ENCODE data around the gene PITPNC1. TPM values are rescaled to one million over a fixed set of nuclear protein-coding genes. Genes with fewer than 3 reads are reported as not detected.

PITPNC1 gene
- total and polyA plus RNA-seq, 2 donors (not counting 1 experiment from before 2014, with no cell fraction given) = 5.8 to 7.1 TPM

GRCh38 chr17:67570797-67571196, 193.7 kb downstream of the PITPNC1 start:
- Histone ChIP-seq H4K20me1 (ENCODE audit: control insufficient read depth, extremely low read depth, insufficient read depth, low read length) (no peaks in the 10 kb centered on the region), H3K79me2 (ENCODE audit: control insufficient read depth, insufficient read depth, low read length) (no peaks in the 10 kb centered on the region), H3K9ac (ENCODE audit: insufficient read depth, low read length) (no peak overlapping the region)

GRCh38 chr17:67571478-67571877, 194.4 kb downstream of the PITPNC1 start:
- H3K4me1 ChIP-seq (ENCODE audit: control insufficient read depth, extremely low read depth, insufficient read depth, low read length) = no peaks in the 10 kb centered on the region
- no peaks in the 10 kb centered on the region for H3K79me2 ChIP-seq (ENCODE audit: control insufficient read depth, insufficient read depth, low read length)
- no peak overlapping the region for H2AFZ ChIP-seq (ENCODE audit: low read length)
- H3K9ac ChIP-seq (ENCODE audit: insufficient read depth, low read length) = no peak overlapping the region
- H3K27me3 ChIP-seq (ENCODE audit: control insufficient read depth, insufficient read depth, low read length) = no peaks in the 10 kb centered on the region
- H3K27ac ChIP-seq (ENCODE audit: insufficient read depth, low read length) = no peak overlapping the region
- H3K4me2 ChIP-seq (ENCODE audit: extremely low read depth, insufficient read depth, low read length) = no peak overlapping the region
- no peaks in the 10 kb centered on the region for H4K20me1 ChIP-seq (ENCODE audit: control insufficient read depth, extremely low read depth, insufficient read depth, low read length)
- H3K4me3 ChIP-seq (replicated peaks in 1 of 4; ENCODE audit: control extremely low read depth in 1 of 4, insufficient read depth in 1 of 4, low read depth in 3 of 4, low read length in 4 of 4) = no peak overlapping the region
- no peak for DNase-seq (ENCODE audit: low read depth in 2 of 2)
- TF ChIP-seq CTCF (conservative IDR thresholded peaks at IDR 0.05 in 1 of 2, IDR thresholded peaks at IDR 0.05 in 1 of 2; ENCODE audit: low read depth in 1 of 2, low read length in 2 of 2) (no peak), EZH2 (IDR thresholded peaks at IDR 0.05; ENCODE audit: low read length, missing control alignments) (no peak)
- no peaks in the 10 kb centered on the region for H3K9me3 ChIP-seq (ENCODE audit: control insufficient read depth, insufficient read depth, low read depth, low read length)
- no peaks in the 10 kb centered on the region for H3K36me3 ChIP-seq (ENCODE audit: control insufficient read depth, insufficient read depth, low read length)

More at GRCh38 chr17:67570797-67571196, 193.7 kb downstream of the PITPNC1 start:
- Histone ChIP-seq H3K4me1 (ENCODE audit: control insufficient read depth, extremely low read depth, insufficient read depth, low read length) (no peaks in the 10 kb centered on the region), H3K4me2 (ENCODE audit: extremely low read depth, insufficient read depth, low read length) (no peak overlapping the region), H3K4me3 (replicated peaks in 1 of 4; ENCODE audit: control extremely low read depth in 1 of 4, insufficient read depth in 1 of 4, low read depth in 3 of 4, low read length in 4 of 4) (no peak overlapping the region), H3K27ac (ENCODE audit: insufficient read depth, low read length) (no peak overlapping the region), H3K36me3 (ENCODE audit: control insufficient read depth, insufficient read depth, low read length) (no peaks in the 10 kb centered on the region), H2AFZ (ENCODE audit: low read length) (no peak overlapping the region), H3K9me3 (ENCODE audit: control insufficient read depth, insufficient read depth, low read depth, low read length) (no peaks in the 10 kb centered on the region), H3K27me3 (ENCODE audit: control insufficient read depth, insufficient read depth, low read length) (no peaks in the 10 kb centered on the region)
- no peak for DNase-seq (ENCODE audit: low read depth in 2 of 2)
- TF ChIP-seq EZH2 (IDR thresholded peaks at IDR 0.05; ENCODE audit: low read length, missing control alignments) = no peak
- no peak for TF ChIP-seq CTCF (conservative IDR thresholded peaks at IDR 0.05 in 1 of 2, IDR thresholded peaks at IDR 0.05 in 1 of 2; ENCODE audit: low read depth in 1 of 2, low read length in 2 of 2)

DNA sequence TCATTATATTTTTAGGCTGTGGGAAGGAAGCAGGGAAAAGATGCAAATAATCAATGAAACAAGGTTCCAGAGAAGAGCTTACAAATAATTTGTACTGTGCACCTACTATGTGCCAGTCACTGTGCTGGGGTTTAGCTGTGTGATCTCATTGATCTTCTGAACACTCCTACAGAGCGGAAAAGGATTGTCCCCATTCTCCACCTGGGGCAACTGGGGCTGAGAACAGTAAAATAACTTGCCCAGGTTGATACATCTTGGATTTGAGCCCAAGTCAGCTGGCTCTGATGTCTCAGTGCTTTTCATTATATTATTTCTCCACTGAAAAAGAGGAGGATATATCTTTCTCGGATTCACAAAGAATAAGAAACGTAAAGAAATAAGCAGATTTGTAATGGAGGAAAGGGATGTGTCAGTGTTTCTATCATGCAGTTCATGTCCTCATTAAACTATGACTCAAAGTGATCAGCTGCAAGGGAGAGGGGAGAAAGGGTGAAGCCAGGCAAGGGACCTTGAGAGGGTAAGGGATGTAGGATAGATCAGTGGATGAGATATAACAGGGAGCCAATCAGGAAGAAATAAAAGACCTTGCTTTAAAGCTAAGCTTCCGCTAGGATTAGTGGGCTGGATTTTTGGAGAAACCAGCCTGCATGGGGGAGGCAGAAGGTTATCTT, 197.0 kb downstream of the PITPNC1 start:
- TF ChIP-seq CTCF (conservative IDR thresholded peaks at IDR 0.05 in 1 of 2, IDR thresholded peaks at IDR 0.05 in 1 of 2; ENCODE audit: low read depth in 1 of 2, low read length in 2 of 2) (no peak), EZH2 (IDR thresholded peaks at IDR 0.05; ENCODE audit: low read length, missing control alignments) (no peak)
- H3K9me3 ChIP-seq (ENCODE audit: control insufficient read depth, insufficient read depth, low read depth, low read length) = no peaks in the 10 kb centered on the region
- H3K27ac ChIP-seq (ENCODE audit: insufficient read depth, low read length) = no peak overlapping the region
- H3K27me3 ChIP-seq (ENCODE audit: control insufficient read depth, insufficient read depth, low read length) = no peaks in the 10 kb centered on the region
- H3K79me2 ChIP-seq (ENCODE audit: control insufficient read depth, insufficient read depth, low read length) = no peaks in the 10 kb centered on the region
- DNase-seq (ENCODE audit: low read depth in 2 of 2) = no peak
- H3K4me3 ChIP-seq (replicated peaks in 1 of 4; ENCODE audit: control extremely low read depth in 1 of 4, insufficient read depth in 1 of 4, low read depth in 3 of 4, low read length in 4 of 4) = no peak overlapping the region
- H4K20me1 ChIP-seq (ENCODE audit: control insufficient read depth, extremely low read depth, insufficient read depth, low read length) = no peaks in the 10 kb centered on the region
- H3K36me3 ChIP-seq (ENCODE audit: control insufficient read depth, insufficient read depth, low read length) = no peaks in the 10 kb centered on the region
- H3K4me2 ChIP-seq (ENCODE audit: extremely low read depth, insufficient read depth, low read length) = no peak overlapping the region
- no peak overlapping the region for H2AFZ ChIP-seq (ENCODE audit: low read length)
- no peak overlapping the region for H3K9ac ChIP-seq (ENCODE audit: insufficient read depth, low read length)
- no peaks in the 10 kb centered on the region for H3K4me1 ChIP-seq (ENCODE audit: control insufficient read depth, extremely low read depth, insufficient read depth, low read length)

All from fibroblast of lung (primary cell).